ENCODE data around the gene KCNJ5.

Gene KCNJ5

GRCh38 chr11:128931668-128932067, 40.5 kb downstream of the KCNJ5 start:
- DNase-seq (ENCODE audit: low read depth in 2 of 2) = no peak

- no peak for DNase-seq (ENCODE audit: low read depth in 2 of 2)
Observed at GRCh38 chr11:128933481-128934178, 42.5 kb downstream of the KCNJ5 start.

DNA sequence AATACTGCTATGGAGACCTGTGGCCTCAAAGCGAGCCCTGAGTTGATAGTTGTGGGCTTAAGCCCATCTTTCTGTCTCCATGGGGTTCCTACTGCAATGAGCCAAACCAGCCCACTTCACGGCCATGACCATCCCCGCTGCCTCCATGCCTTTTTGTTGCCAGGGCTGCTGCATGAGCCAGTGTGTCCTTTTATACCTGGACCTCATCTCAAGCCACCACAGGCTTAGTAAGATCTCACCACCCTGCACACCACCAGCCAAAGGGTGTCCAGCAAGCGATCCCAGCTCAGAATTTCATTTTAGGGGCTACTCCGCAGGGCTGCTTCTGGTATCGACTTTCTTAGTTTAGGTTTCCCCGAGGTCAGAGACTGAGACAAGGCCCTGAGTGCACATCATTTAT, 43.2 kb downstream of the KCNJ5 start:
- no peak for DNase-seq (ENCODE audit: low read depth in 2 of 2)

DNA sequence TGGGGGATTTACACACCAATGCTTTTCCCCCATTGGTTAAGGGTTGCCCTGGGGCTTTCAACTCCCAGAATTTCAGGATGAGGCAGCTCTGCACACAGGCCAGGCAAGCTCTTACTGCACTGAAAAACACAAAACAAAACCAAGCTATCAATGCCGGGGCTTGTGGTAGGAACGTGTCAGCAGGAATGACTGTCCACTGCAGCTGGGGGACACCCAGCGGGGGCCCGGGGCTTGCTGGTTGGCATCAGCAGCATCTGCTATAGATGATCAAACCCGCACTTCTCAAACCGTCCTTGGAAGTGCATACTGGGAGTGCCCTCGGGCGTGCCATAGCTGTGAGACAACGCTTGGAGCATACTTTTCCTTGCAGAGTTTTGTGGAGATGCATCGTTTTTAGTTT, 43.8 kb downstream of the KCNJ5 start:
- no peak for DNase-seq (ENCODE audit: low read depth in 2 of 2)

DNA sequence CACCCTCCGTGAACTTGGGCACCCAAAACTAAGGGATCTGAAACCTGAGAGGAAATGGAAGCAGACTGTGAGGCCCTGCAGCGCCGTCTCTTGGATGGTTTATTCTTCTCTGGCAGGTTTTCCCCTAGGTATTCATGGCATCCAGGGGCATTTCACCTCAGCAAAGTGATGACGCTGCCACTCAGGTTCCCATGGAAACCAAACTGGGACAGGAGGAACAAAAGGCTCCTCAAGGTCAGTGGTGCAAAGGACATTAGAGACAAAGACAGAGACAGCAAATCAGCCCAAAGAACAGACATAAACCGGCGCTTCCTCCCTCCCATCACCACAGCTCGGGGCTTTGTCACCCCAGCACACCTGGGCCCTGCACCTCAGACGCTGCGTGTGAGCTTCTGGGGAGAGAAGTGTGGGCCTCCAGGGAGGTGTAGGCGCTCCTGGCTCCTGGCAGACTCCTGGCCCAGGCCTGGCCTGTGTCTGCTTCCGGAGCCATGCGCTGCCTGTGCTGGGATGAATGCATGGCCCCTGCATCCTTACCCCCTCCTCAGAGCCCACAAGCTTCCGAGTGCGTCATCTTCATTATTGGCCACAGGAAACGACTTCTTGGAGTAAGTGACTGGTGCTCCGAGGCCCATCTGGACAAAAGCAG, 45.6 kb downstream of the KCNJ5 start:
- DNase-seq (ENCODE audit: low read depth in 2 of 2) = no peak

DNA sequence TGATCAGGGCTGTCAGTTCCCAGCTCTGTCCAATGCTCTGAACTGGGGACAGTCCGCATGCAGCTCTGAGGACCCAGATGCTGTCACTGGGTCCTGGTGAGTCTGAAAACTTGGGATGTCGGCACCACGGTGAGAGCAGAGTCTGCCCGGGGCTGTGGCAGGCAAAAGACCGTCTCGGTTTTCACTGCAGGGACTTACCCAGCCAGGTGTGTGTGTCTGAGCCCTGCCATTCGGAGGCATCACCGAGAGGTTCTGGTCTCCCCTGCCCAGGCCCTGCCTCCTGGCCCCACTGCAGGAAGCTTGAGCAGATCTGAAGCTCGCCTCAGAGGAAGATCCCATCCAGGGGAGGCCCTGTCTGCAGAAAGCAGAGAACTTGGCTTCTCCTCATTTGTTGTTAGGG, 46.3 kb downstream of the KCNJ5 start:
- DNase-seq (ENCODE audit: low read depth in 2 of 2) = no peak

DNA sequence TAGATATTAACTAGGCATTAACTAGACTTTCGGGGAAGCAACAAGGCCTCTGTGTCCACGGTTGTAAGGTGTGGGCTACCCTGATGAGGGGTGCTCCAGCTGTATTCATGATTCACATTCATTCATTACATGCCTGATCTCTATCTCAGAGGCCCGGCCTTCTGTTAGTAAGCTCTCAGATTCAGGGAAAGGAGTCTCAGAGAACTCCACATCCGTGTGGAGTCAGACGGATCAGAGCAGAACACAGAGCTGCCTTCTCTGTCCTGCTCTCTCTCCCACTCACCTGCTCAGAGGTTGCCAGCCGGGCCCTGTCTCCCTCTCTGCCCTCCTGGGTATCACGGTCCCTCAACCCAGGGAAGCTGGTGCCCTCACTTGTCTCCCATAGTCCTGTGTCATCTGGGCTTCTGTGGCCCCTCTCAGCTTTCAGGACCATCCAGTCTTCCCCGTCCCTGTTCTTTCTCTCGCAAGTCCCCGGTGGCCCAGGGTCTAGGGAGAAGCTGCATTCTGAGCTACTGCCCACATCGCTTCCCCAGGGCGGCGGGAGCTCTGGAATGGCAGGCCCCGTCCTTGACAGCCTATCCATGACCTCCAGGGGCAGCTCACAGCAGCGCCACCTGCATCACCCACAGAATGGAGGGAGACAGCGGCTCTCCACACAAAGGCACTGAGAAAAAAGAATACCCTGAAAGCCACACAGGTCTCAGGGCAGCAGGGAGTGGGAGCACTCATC, 47.2 kb downstream of the KCNJ5 start:
- DNase-seq (ENCODE audit: low read depth in 2 of 2) = no peak

GRCh38 chr11:128939591-128939990, 48.4 kb downstream of the KCNJ5 start:
- no peak for DNase-seq (ENCODE audit: low read depth in 2 of 2)

DNA sequence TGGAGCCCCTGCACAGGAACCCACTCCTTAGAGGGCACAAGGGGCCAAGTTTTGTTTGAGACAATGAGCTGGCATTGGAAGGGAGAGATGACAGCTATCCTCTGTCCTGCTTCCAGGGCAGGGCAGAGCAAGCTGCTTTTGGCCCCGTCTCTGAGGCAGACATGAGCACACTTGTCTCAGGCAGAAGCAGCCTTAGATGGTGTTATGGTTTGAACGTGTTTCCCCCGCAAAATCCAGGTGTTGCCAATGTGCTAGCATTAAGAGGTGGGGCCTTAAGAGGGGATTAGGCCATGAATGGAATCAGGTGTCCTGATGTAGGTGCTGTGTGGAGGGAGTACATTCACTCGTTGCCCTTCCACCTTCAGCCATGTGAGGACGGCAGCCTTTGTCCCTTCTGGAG, 49.0 kb downstream of the KCNJ5 start:
- DNase-seq (ENCODE audit: low read depth in 2 of 2) = no peak

DNA sequence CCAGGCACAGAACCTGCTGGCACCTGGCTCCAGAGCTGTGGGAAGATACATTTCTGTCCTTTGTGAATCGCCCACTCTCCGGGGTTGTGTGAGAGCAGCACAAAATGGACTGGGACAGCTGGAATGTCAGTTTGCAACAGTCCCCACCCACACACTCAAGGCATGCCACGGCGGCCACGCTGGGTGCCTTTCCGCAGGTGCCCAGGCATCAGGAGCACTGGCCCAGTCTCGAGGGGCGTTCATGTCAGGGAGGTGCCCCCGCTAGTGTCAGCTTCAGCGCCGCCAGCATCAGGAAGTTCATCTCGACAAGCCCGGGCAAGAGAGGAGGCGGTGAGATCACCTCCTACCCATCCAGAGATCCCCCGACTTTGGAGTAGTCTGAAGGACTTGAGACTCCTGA, 49.4 kb downstream of the KCNJ5 start:
- no peak for DNase-seq (ENCODE audit: low read depth in 2 of 2)

GRCh38 chr11:128941110-128941509, 50.0 kb downstream of the KCNJ5 start:
- no peak for DNase-seq (ENCODE audit: low read depth in 2 of 2)

GRCh38 chr11:128941573-128942271, 50.6 kb downstream of the KCNJ5 start:
- DNase-seq (ENCODE audit: low read depth in 2 of 2) = no peak

GRCh38 chr11:128942272-128942612, 51.1 kb downstream of the KCNJ5 start:
- DNase-seq (ENCODE audit: low read depth in 2 of 2) = no peak

DNA sequence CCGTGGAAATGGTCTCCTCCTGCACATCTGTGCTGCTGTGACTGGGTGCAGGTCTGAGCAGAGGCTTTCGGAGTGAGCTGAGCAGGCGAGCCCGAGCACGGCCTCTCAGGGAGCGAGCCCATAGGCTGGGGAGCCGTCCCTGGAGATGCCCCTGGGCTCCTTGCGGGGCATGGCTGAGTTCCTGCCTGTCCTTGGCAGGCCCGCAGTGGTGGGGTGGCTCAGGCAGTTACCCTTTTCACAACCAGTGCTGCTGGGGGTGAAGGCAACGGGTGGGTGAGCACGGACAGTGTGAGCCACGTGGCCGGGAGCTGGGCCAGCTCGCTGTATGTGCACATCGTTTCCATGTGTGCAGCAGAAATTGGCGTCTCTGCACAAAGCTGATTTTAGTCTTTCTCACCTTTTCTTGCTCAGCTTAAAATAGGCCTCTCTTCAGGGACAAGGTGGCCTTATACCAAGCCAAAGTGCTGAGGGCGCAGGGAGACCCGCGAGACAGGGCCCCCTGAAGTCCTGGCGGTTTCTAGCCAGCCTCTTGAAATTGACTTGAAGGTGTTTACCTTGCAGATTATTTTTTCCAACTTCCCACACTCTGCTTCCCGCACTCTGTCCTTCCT, 51.8 kb downstream of the KCNJ5 start, which contains the start of gene TP53AIP1:
Gene TP53AIP1, minus strand, starts transcription at position 55 of the 611 bp plus-strand sequence. CDS start 5,053 bp downstream, outside the sequence.
- DNase-seq (ENCODE audit: low read depth in 2 of 2) = no peak

- no peak for DNase-seq (ENCODE audit: low read depth in 2 of 2)
Observed at GRCh38 chr11:128943428-128943976, 52.3 kb downstream of the KCNJ5 start.

GRCh38 chr11:128946648-128947047, 55.5 kb downstream of the KCNJ5 start:
- no peak for DNase-seq (ENCODE audit: low read depth in 2 of 2)

GRCh38 chr11:128947773-128948172, 56.6 kb downstream of the KCNJ5 start:
- DNase-seq (ENCODE audit: low read depth in 2 of 2) = no peak

DNA sequence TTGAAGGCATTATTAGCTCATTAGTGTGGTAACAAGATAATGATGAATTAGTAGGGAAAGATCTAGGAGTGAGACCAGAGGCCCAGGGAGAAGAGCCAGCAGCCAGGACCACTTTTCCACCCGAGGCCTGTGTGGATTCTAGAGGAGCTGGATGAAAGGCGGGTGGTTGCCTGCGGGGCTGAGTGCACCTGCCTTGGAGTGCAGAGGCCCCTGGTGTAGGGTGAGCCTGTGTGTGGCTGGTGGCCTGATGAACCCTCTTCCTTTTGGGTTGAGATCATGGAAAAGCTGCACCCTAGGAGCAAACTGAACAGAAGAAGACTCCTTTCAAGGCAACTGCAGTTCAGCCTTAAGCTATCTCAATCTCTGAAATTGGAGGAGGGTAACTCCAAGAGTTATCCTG, 57.4 kb downstream of the KCNJ5 start:
- DNase-seq (ENCODE audit: low read depth in 2 of 2) = no peak

- DNase-seq (ENCODE audit: low read depth in 2 of 2) = no peak
Observed at GRCh38 chr11:128949791-128950454, 58.8 kb downstream of the KCNJ5 start.

DNA sequence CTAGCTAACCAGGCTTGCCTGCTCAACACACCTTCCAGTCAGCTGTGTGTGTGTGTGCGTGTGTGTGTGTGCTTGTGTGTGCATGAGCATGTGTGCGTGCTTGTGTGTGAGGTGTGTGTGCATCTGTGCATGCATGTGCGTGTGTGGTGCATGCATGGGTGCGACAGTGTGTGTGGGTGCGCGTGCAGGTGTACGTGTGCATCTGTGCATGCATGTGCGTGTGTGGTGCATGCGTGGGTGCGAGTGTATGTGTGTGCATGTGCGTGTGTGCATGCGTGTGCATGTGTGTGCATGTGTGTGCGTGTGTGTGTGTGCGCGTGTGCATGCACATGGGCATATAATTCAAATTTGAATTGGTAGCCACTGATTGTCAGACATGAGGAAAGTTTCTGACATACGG, 62.0 kb downstream of the KCNJ5 start:
- no peak for DNase-seq (ENCODE audit: low read depth in 2 of 2)

GRCh38 chr11:128955636-128956035, 64.5 kb downstream of the KCNJ5 start:
- no peak for DNase-seq (ENCODE audit: low read depth in 2 of 2)

All from stimulated activated CD8-positive, alpha-beta memory T cell treated with anti-CD3 and anti-CD28 coated beads, Interleukin-15, amount 100 ng/mL, for 4 hours (primary cell).